Testis (tissue), 3 donors: ENCODE data around the gene INSR. TPM values are rescaled to one million over a fixed set of nuclear protein-coding genes. Genes with fewer than 3 reads are reported as not detected.

Source experiments
- DNase-seq: peaks from one replicate; pipeline ENCODE4 v3.0.0-alpha.2; 2019
- H3K27ac ChIP-seq, 2 donors: fragments of 200-600 bp; sonication (generic); one replicate each; pipeline ENCODE4 v1.5.1; 2019
- H3K27me3 ChIP-seq: fragments of 200-600 bp; sonication (generic); one replicate; pipeline ENCODE4 v1.5.1; 2019
- H3K36me3 ChIP-seq: fragments of 200-600 bp; sonication (generic); one replicate; pipeline ENCODE4 v1.5.1; 2017; ENCODE audit warnings: low read depth; ENCODE audit errors: missing control alignments
- H3K4me1 ChIP-seq: fragments of 200-600 bp; sonication (generic); one replicate; pipeline ENCODE4 v1.5.1; 2019
- H3K4me3 ChIP-seq, 2 donors: fragments of 200-600 bp; sonication (generic); one replicate each; pipeline ENCODE4 v1.5.1; 2017 to 2019
- H3K9me3 ChIP-seq: fragments of 200-600 bp; sonication (generic); one replicate; pipeline ENCODE4 v1.5.1; 2017
- CTCF ChIP-seq, 3 experiments: fragments of 450-650 bp in 2 of 3; fragments of 200-600 bp in 1 of 3; sonication (generic) in 1 of 3; IDR thresholded peaks; one replicate each; pipeline ENCODE4 v1.5.1; 2016 to 2019; ENCODE audit warnings: antibody characterized with exemption in 3 of 3, mild to moderate bottlenecking in 2 of 3, moderate library complexity in 1 of 3
- POLR2A ChIP-seq: fragments of 450-650 bp; IDR thresholded peaks from one replicate; pipeline ENCODE4 v1.6.1; 2017; ENCODE audit warnings: antibody characterized with exemption, mild to moderate bottlenecking, moderate library complexity
- WGBS, 2 donors: methylation state at CpG; one replicate each; pipeline ENCODE4 v1.1.5; 2018; 5-methylcytosine and 5-hydroxymethylcytosine counted together
- intact Hi-C: fragments of 100-400 bp; cut with DNase I; formaldehyde crosslinking; loops from one replicate; pipeline ENCODE4 v1.15.1; 2023; ENCODE audit warnings: low total_unique reads
- polyA plus RNA-seq: library from polyadenylated mRNA; stranded (reverse); fragments of 350-450 nt; fragmentation: Illumina TruSeq; extraction: RNeasy Lipid Tissue Mini Kit (QIAGEN cat#74804); gene quantifications from one replicate; pipeline ENCODE4 v1.2.3, GENCODE V29; 2014; ENCODE audit warnings: low read depth, low replicate concordance; ENCODE audit not compliant: insufficient read depth
- total RNA-seq, 2 donors: library from RNA; depleted of rRNA; stranded (reverse); fragments of >200 nt; gene quantifications; one replicate each; pipeline ENCODE4 v1.2.3, GENCODE V29; 2016

Gene INSR
- total and polyA plus RNA-seq, 3 donors from 2014 or later, result 9.3 to 96.5 (median 85.1) TPM

- no peak overlapping the region for H3K4me3 ChIP-seq
- no peaks in the 10 kb centered on the region for H3K4me1 ChIP-seq
- no peaks in the 10 kb centered on the region for H3K27me3 ChIP-seq
- no peak for TF ChIP-seq POLR2A
- no peak for TF ChIP-seq CTCF (IDR thresholded peaks at IDR 0.05)
- no peaks in the 10 kb centered on the region for H3K36me3 ChIP-seq
- DNase-seq, result no peak
- intact Hi-C loops, result no loop called here
- H3K27ac ChIP-seq, result no peak overlapping the region
- H3K9me3 ChIP-seq, result no peaks in the 10 kb centered on the region
- WGBS, 2 donors, result 89 to 100% methylated on average over 2 to 3 of the region's 3 CpGs
These were observed 168.1 kb downstream of the INSR start for GRCh38 chr19:7126132-7126531.

GRCh38 chr19:7125221-7125620 lies 169.0 kb downstream of the INSR start:
- no peak overlapping the region for H3K27ac ChIP-seq
- H3K36me3 ChIP-seq, result no peaks in the 10 kb centered on the region
- no peaks in the 10 kb centered on the region for H3K27me3 ChIP-seq
- H3K4me1 ChIP-seq, result no peaks in the 10 kb centered on the region
- TF ChIP-seq CTCF (IDR thresholded peaks at IDR 0.05), result no peak
- TF ChIP-seq POLR2A, result no peak
- DNase-seq, result no peak
- no peaks in the 10 kb centered on the region for H3K9me3 ChIP-seq
- intact Hi-C loops, result no loop called here
- no peak overlapping the region for H3K4me3 ChIP-seq
- 92 to 94% methylated on average over 16 of the region's 16 CpGs for WGBS, 2 donors

GRCh38 chr19:7124782-7125181 lies 169.4 kb downstream of the INSR start:
- H3K27ac ChIP-seq, result no peak overlapping the region
- DNase-seq, result no peak
- H3K36me3 ChIP-seq, result no peaks in the 10 kb centered on the region
- 64 to 71% methylated on average over 3 of the region's 3 CpGs for WGBS, 2 donors
- no peaks in the 10 kb centered on the region for H3K9me3 ChIP-seq
- no peak overlapping the region for H3K4me3 ChIP-seq
- TF ChIP-seq CTCF (IDR thresholded peaks at IDR 0.05) (no peak), POLR2A (no peak)
- H3K27me3 ChIP-seq, result no peaks in the 10 kb centered on the region
- intact Hi-C loops, result no loop called here
- H3K4me1 ChIP-seq, result no peaks in the 10 kb centered on the region

- no peak for TF ChIP-seq POLR2A
- no peak for TF ChIP-seq CTCF (IDR thresholded peaks at IDR 0.05)
- no peaks in the 10 kb centered on the region for H3K36me3 ChIP-seq
- no peaks in the 10 kb centered on the region for H3K9me3 ChIP-seq
- no peaks in the 10 kb centered on the region for H3K27me3 ChIP-seq
- no peak overlapping the region for H3K27ac ChIP-seq
- DNase-seq, result no peak
- intact Hi-C loops, result no loop called here
- H3K4me3 ChIP-seq, result no peak overlapping the region
- no peaks in the 10 kb centered on the region for H3K4me1 ChIP-seq
- WGBS, 2 donors, result 88 to 95% methylated on average over 16 of the region's 16 CpGs
These were observed 171.5 kb downstream of the INSR start for GRCh38 chr19:7122701-7123100.

- Histone ChIP-seq H3K4me1 (no peaks in the 10 kb centered on the region), H3K27me3 (no peaks in the 10 kb centered on the region), H3K4me3 (no peak overlapping the region), H3K36me3 (no peaks in the 10 kb centered on the region), H3K9me3 (no peaks in the 10 kb centered on the region), H3K27ac (no peak overlapping the region)
- no peak for DNase-seq
- 91% methylated on average over 10 of the region's 10 CpGs for WGBS, 2 donors
- intact Hi-C loops, result no loop called here
- TF ChIP-seq CTCF (IDR thresholded peaks at IDR 0.05) (no peak), POLR2A (no peak)
These were observed 173.7 kb downstream of the INSR start for GRCh38 chr19:7120499-7120898.
